GM06990 (cell line): ENCODE results near the gene POLA1.

Source experiments
- DNase-seq: peaks from one replicate; pipeline ENCODE4 v3.0.0-alpha.2; 2011; ENCODE audit not compliant: insufficient read length; ENCODE audit errors: extremely low read depth
- H3K27me3 ChIP-seq: replicated peaks from 2 replicates; pipeline ENCODE4 v1.6.0; 2011; ENCODE audit warnings: low read length; ENCODE audit not compliant: control insufficient read depth, insufficient read depth
- H3K36me3 ChIP-seq: 2 replicates; pipeline ENCODE4 v1.5.1; 2011; ENCODE audit warnings: low read length; ENCODE audit not compliant: control insufficient read depth, insufficient read depth
- H3K4me3 ChIP-seq: replicated peaks from 2 replicates; pipeline ENCODE4 v1.5.1; 2011; ENCODE audit warnings: low read depth, mild to moderate bottlenecking, control low read depth, low read length
- CTCF ChIP-seq: IDR thresholded peaks from 2 replicates; pipeline ENCODE4 v1.5.1; 2011; ENCODE audit warnings: low read length, control low read depth, mild to moderate bottlenecking, inconsistent platforms; ENCODE audit not compliant: insufficient read depth, poor library complexity, severe bottlenecking

Gene POLA1

DNA sequence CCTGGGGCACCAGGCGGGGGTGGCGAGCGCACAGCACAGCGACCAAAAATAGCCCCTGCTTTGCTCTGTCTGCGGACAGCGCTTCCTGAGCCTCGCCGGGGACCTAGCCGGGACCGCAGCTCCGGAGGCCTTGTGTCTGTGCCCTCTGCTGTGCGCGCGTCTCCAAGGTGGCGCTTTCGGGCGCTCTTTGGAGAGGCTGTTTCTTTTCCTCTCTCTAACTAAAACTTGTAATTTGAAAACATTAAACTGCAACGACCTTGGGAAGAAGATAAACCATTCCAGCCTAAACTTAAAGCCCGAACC is 318.7 kb downstream of the POLA1 start:
- TF ChIP-seq CTCF, result no peak
- H3K27me3 ChIP-seq, result no peaks in the 10 kb centered on the region; the same call in 1 of the 2 replicates
- no peak overlapping the region for H3K4me3 ChIP-seq

GRCh38 chrX:25012793-25013631 is 319.3 kb downstream of the POLA1 start:
- no peaks in the 10 kb centered on the region; the same call in 1 of the 2 replicates for H3K27me3 ChIP-seq

More for the DNA sequence above, 318.7 kb downstream of the POLA1 start:
- H3K36me3 ChIP-seq, result no peaks in the 10 kb centered on the region
- no peak for DNase-seq

DNA sequence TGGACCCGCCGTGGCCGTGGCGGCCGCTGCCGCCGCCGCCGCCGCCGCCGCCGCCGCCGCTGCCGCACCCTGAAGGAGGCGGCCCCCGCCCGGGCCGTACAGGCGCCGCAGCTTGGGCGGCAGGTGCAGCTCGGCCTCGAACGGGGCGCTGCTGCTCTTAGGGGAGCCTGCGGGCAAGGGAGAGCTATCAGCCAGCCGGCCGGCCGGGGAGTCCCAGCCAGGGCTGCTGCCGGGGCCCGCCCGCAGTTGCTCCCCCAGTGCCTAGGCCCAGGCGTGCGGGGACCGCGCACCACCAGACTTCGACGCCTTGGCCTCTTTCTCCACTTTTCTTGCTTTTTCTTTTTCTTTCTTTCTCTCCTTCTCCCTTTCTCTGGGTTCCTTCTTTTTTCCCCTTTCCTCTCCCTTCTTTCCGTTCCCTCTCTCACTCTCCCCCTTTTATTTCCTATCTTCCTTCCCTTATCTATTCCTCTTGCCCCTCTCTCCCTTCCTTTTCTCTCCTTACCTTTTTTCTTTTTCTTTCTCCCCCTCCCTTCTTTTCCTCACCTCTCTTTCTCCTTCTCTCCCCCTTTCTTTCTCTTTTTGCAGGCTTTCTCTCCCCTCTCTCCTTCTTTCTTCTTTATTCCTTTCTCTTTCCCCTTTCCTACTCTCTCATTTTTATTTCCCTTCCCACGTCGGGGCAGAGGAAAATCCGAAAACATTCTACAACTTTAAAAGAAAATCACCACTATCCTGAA is 320.1 kb downstream of the POLA1 start:
- Histone ChIP-seq H3K4me3 (no peak overlapping the region; the same call in 1 of the 2 replicates), H3K27me3 (no peaks in the 10 kb centered on the region; the same call in 1 of the 2 replicates), H3K36me3 (no peaks in the 10 kb centered on the region)
- TF ChIP-seq CTCF, result no peak
- DNase-seq, result no peak

More at GRCh38 chrX:25012793-25013631, 319.3 kb downstream of the POLA1 start:
- Histone ChIP-seq H3K4me3 (peak overlapping the region; percentile 57), H3K36me3 (no peaks in the 10 kb centered on the region)
- no peak for TF ChIP-seq CTCF
- DNase-seq, result peak; percentile 27

- no peaks in the 10 kb centered on the region; the same call in 1 of the 2 replicates for H3K27me3 ChIP-seq
- no peak overlapping the region for H3K4me3 ChIP-seq
- no peak for TF ChIP-seq CTCF
- DNase-seq, result no peak
- no peaks in the 10 kb centered on the region for H3K36me3 ChIP-seq
Observed at GRCh38 chrX:25014366-25014838, 320.7 kb downstream of the POLA1 start.

GRCh38 chrX:25015486-25016360 is 322.0 kb downstream of the POLA1 start, which contains the start of gene ARX:
Gene ARX (minus strand): TSS chrX:25015965. CDS start chrX:25015737, 228 bp downstream.
- Histone ChIP-seq H3K4me3 (no peak within 1 kb of the TSS), H3K36me3 (no peaks in the 10 kb centered on the region), H3K27me3 (no peaks in the 10 kb centered on the region; the same call in 1 of the 2 replicates)
- TF ChIP-seq CTCF, result no peak
- peak; percentile 37 for DNase-seq
